Colon (tissue), 2 donors: ENCODE results near the gene CALN1.

ENCODE experiments used
- FAIRE-seq: peaks from 2 replicates; lab custom pipeline; 2012; peaks lifted over from hg19 to GRCh38; lab: Jason Lieb, UNC
- donor health status: control.
- donor health status: control.

Gene CALN1

DNA sequence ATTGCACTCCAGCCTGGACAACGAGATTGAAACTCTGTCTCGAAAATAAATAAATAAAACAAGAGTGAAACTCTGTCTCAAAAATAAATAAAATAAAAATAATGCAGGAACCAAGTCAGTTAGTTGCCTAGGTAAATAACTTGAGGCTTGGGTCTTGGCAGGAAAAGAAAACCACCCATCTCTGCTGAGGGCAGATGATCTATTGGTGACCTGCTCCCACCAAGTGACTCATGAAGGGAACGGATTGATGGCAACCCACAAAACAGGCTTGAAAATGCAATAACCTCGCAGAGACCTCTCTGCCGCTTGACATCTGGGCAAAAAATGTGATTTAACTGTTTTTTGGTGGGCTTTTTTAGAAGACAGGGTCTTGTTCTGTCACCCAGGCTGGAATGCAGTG lies 86.6 kb downstream of the CALN1 start:
- FAIRE-seq, result no peak

- FAIRE-seq, result no peak
Measured at GRCh38 chr7:72321637-72322036, 90.5 kb downstream of the CALN1 start.

DNA sequence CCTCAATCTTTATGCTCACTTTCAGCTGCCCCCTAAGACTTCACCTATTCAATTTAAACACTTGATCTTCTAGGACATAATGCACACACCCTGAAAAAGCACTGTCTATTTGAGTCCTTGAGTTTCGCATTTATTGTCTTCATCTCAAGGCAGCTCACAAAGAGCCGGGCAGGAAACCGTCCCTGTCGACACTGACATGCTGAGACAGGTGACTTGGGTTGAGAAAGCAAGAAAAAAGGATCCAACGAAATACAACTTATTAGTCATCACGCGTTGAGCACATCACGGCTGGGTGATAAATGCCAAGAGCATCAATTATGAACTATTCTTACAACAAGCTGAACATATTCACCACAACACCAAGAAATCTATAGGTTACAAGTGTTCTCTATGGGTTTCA lies 91.1 kb downstream of the CALN1 start:
- FAIRE-seq, result no peak

- FAIRE-seq, result no peak
Measured at GRCh38 chr7:72317341-72317740, 94.8 kb downstream of the CALN1 start.

- FAIRE-seq, result no peak
Measured at GRCh38 chr7:72316148-72316547, 96.0 kb downstream of the CALN1 start.

GRCh38 chr7:72313906-72314305 lies 98.2 kb downstream of the CALN1 start:
- no peak for FAIRE-seq

DNA sequence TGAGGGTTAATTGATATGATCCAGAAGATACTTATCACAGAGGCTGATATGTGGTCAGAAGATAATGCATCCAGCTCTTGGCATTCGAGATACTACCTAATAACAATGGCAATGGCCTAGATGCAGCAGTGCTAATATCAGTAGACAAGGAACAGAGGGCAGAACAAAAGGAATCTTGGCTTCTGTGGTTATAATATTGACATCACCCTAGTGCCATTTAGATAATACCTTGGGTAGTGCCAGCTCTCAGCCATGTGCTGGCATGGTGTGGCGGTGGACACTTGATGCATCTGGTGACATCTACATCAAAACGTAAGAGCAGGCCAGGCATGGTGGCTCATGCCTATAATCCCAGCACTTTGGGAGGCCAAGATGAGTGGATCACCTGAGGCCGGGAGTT lies 101.8 kb downstream of the CALN1 start:
- no peak for FAIRE-seq

DNA sequence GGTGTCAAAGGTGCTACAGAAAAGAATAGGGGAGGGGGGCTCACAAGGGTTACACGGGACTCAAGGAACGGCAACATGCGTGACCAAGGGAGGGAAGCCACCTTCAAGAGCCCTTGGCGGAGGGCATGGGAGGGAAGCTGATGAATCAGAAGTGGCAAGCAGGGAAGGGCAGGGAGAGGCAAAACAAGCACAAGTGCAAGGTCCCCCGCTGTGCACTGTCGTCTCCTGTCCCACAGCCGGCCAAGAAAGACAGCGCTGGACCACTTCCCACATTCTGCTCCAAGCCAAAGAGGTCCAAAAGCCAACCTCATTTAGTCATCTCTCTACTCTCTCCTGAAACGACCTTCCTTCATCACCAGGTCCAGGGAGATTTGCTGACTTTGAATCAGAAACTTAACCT lies 102.7 kb downstream of the CALN1 start:
- no peak for FAIRE-seq

DNA sequence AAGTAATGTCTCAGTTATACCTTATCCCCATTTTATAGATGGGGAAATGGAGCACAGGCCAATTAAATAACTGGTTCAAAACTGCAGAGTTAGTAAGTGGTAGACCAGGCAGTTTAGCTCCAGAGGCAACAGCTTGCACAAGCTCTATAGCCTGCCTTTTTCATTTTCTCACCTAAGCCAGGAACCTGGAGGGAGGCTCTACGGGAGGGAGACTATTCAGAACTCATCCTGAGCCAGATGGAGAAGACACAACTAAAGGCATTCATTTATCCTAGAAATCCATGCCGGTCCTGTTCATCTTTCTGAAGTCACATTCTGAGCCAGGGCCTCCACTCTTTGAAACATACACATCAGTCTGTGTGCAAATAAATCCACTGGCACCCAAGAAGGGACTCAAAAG lies 103.2 kb downstream of the CALN1 start:
- FAIRE-seq, result no peak

DNA sequence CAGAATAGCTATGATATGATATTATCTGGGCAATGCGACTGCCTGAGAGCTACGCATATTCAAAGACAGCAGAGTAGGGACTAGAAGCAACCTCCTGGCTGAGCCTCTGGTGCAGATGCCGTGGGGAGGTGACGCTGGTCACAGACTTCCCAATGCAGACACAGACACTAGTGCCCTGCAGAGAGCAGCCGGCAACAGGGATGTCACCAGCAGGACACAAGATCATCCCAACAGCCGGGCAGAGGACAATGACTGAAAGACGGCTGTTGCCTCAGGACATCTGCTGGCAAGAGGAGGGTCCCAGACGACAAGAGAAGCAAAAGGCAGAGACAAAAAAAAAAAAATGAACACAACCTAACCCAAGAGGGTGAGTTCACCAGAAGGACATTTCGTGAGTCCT lies 104.6 kb downstream of the CALN1 start:
- no peak for FAIRE-seq

GRCh38 chr7:72298912-72299311 lies 113.2 kb downstream of the CALN1 start:
- FAIRE-seq, result no peak

DNA sequence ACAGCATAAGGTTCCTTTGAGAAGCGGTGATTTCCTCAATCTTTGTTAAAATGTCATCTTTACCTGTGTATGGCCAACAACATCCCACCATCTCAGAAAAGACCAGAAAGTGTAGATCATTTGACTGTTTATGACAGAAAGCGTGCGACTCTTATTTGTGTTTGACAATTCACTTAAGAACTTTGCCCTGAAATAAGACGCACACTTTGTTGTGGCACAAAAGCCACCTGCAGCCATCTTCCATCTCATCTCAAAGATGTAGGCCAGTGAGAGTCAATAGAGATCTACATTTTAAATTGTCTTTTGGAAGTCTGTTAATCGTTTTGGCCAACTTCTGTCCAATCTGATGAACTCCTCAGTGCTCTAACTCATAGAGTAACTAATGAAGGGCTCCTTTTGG lies 114.0 kb downstream of the CALN1 start:
- no peak for FAIRE-seq

- FAIRE-seq, result no peak
Measured at GRCh38 chr7:72297636-72298035, 114.5 kb downstream of the CALN1 start.

DNA sequence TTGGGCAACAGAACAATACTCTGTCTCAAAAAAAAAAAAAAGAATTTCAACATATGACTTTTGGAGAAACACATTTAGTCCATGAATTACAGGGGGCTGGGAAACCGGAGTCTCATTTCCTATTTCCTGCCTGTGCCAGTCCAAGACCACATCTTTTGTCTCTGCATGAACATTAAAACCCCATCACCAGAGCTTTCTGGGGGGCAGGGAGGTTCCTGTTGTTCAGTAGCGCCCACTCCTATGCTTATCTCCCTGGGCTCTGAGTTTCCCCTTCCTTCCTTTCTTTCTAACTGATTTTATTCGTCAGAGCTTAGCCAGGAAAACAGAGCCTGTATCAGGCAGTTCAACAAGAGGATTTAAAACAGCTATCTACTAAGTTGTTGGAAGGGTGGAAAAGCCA lies 119.3 kb downstream of the CALN1 start:
- FAIRE-seq, result no peak

- no peak for FAIRE-seq
Measured at GRCh38 chr7:72292118-72292517, 120.0 kb downstream of the CALN1 start.

GRCh38 chr7:72286519-72286918 lies 125.6 kb downstream of the CALN1 start:
- no peak for FAIRE-seq

DNA sequence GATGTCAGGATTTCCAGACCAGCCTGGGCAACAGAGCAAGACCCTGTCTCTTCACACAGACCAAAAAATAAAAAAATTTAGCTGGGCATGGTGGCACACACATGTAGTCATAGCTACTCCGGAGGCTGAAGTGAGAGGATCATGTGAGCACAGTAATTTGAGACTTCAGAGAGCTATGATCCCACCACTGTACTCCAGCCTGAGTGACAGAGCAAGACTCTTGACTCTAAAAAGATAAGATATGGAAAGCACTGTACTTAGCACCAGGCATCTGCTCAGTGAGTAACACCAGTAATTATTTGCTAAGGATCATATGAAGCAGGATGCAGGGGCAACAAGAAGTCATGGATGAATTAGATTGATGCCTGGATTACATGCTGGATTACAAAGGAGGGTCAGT lies 128.8 kb downstream of the CALN1 start:
- FAIRE-seq, result no peak

DNA sequence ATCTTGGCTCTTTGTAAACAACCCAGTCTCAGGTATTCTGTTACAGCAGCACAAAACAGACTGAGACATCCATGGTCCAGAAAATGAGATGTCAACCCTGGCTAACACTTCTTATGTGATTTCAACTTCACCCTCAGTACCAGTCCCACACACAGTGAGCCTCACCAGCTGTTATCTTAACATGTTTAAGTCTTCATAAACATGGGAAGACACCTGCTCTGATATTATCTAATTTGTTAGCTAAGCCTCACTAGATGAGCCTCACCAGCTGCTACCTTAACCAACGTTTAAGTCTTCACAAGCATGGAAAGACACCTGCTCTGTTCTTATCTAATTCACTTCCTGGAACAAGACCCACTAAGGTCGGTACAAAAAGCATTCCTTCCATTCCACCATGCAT lies 130.8 kb downstream of the CALN1 start:
- no peak for FAIRE-seq

DNA sequence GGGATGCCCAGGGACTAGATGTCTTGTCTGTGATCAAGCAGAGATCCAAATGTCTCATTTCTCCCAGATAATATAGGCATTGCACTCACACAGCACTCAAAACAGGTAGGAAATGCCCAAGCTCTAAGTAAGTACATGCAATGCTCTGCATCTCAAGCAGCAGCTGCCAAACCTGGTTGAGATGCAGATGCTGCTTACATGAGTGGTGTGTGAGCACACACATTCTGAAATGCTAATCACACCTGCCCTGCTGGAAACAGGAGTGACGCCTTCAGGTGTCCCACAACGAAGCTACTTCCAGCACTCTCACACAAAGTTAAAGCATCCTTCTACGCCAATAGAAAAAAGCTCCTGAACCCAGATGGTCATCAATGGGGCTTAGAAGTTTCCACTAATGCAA lies 132.9 kb downstream of the CALN1 start:
- no peak for FAIRE-seq

DNA sequence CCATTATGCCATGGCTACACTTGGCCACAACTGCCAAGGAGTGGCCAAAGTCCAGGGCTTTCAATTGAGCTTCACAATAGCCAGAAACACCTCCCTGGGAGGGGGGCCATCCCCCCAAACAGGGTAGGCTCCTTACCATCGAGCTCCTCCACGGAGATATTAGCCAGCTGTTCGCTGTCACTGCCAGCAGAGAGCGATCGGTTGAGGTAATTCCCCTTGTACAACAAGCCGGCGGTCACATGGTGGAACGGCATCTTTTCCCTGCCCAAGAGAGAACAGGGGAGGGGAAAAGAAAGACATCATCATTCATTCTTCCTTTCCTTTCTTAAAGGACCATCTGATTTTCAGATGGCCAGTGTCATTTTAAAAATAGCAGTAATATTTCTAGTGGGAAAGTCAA lies 133.6 kb downstream of the CALN1 start:
- FAIRE-seq, result no peak

DNA sequence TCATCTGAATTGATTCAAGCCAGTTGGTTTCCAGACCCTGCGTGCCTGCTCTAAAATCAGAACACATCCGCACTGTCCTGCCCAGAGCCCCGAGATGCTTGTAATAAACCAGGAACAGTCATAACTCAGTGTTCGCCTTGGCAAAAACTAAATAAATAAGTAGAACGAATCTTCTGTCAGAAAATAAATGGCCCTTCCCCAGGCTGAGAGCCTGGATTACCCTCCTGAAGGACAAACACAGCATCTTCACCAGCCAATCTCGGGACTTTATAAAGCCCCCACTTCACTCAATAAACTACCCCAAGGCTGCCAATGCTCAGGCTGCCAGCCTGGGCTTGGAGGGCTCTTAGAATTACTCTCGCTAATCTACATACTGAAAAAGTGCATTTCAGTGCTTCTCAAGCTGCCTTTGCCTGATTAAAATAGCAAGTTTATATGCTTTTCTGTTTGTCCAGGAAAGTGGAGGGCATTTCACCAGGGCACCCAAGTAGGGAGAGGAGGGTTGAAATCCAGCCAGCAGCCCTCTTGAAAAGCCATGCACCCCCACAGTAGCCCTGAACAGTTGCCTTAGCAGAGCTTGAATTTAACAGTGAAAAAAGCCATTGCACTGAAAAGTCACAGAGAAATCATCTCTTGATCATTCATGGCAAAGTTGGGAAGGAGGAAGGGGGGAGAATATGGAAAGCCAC lies 136.6 kb downstream of the CALN1 start:
- FAIRE-seq, result no peak

GRCh38 chr7:72272479-72272878 lies 139.7 kb downstream of the CALN1 start:
- no peak for FAIRE-seq

DNA sequence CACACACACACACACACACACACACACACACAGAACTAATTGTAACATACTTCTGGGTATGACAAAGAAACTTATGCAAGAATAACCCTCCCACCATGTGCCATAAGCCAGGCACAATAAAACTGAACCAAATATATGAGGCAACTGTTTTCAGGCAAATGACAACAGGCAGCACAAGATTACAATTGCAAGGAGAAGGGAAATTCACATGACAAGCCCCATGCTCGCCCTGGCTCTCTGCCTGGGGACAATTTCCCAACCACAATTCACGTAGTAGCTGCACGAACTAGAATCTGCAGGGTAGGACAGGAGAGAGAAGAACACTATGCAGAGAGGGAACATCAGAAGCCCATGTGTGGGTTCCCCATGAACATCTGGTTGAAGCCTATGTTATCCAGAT lies 143.3 kb downstream of the CALN1 start:
- FAIRE-seq, result no peak

DNA sequence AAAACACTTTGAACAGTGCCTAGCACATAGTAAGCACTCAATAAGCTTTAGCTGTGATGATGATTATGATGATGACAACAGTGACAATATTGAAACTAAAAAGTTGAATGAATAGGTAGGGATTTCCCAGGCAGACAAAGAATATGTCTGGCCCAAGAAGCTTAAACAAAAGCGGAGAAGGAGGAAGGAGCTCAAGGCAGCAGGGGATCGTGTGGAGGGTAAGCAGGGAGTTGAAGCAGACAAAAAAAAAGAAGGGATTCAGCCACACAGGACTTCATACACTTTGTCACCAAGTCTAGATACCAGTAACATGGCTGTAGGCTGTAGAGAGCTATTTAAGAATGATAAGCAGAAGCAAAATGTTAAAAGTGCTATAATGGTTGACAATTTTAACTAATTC lies 144.0 kb downstream of the CALN1 start:
- FAIRE-seq, result no peak

DNA sequence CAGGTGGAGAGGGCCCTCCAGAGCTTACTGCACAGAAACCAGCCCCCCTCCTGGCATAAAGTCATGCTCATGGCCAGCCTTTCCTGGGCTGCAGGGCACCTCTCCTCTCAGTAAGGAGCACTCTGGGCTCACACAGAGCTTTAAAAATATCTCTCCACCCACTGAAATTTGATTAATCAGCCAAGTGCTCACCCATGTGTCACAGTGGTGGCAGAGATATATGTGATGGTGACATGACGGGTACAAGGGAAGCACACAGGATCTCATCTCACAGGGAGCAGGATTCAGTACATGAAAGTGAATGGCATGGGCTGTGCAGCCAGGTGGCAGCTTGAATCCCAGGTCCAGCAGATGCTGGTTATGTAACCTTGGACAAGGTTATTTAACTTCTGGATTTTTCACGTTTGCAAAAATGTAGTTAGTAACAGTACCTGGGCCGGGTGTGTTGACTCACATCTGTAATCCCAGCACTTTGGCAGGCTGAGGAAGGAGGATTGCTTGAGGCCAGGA lies 144.8 kb downstream of the CALN1 start:
- FAIRE-seq, result no peak
